Measurements from ENCODE around the gene CD248.

The CD248 gene

GRCh38 chr11:66333896-66334604, 17.2 kb upstream of the CD248 start:
- TF ChIP-seq CTCF (IDR thresholded peaks at IDR 0.05; ENCODE audit: extremely low read depth, missing control alignments): no peak
- DNase-seq (ENCODE audit: low spot score): no peak

- no peak for DNase-seq (ENCODE audit: low spot score)
- no peak for TF ChIP-seq CTCF (IDR thresholded peaks at IDR 0.05; ENCODE audit: extremely low read depth, missing control alignments)
These were observed 16.5 kb upstream of the CD248 start for GRCh38 chr11:66333220-66333877.

DNA sequence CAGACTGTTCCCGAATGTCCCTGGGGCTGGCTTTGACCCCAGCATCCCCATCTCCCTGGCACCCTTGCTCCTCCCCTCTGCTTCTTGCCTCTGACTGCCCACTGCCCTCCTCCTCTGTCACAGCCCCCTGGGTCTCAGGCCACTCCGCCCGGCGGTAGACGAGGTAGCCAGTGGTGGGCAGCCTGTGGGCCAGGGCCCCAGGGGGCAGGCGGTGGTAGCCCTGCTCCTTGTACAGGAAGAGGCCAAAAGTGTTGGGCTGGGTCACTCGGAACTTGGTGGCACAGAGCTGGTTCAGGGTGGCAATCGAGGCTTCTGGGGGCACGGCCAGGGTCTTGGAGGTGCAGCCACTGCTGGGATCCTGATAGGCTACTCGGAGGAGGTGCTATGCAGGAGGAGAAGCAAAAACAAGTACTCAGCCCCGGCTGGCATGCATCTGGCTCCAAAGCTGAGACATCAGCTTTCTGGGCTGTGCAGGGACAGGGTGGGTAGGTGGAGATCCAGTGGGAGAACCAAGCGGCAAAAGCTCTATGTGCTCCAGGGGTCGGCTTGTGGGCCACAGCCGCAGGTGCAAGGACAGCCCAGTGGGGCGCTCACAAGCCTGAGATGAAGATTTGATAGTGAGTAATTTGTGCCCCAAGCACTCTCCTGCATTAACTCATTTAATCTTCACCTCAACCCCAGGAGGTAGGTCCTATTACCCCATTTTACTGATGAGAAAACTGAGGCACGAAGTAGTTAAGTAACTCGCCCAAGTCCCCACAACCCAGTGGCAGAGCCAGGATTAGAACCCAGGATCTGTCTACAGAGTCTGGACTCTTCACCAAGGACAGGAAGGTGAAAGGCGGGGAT, 15.8 kb upstream of the CD248 start:
- TF ChIP-seq CTCF (IDR thresholded peaks at IDR 0.05; ENCODE audit: extremely low read depth, missing control alignments): no peak
- DNase-seq (ENCODE audit: low spot score): no peak

- no peak for DNase-seq (ENCODE audit: low spot score)
- no peak for TF ChIP-seq CTCF (IDR thresholded peaks at IDR 0.05; ENCODE audit: extremely low read depth, missing control alignments)
These were observed 14.9 kb upstream of the CD248 start for GRCh38 chr11:66331542-66332370.

GRCh38 chr11:66330931-66331330, 14.1 kb upstream of the CD248 start:
- DNase-seq (ENCODE audit: low spot score): no peak
- no peak for TF ChIP-seq CTCF (IDR thresholded peaks at IDR 0.05; ENCODE audit: extremely low read depth, missing control alignments)

- no peak for TF ChIP-seq CTCF (IDR thresholded peaks at IDR 0.05; ENCODE audit: extremely low read depth, missing control alignments)
- DNase-seq (ENCODE audit: low spot score): no peak
These were observed 12.4 kb upstream of the CD248 start for GRCh38 chr11:66329165-66329673.

All from GM20000 (cell line).